GM12875 (cell line): ENCODE data around the gene LARGE2.

Experiments
- H3K4me3 ChIP-seq: one replicate; pipeline ENCODE4 v1.5.1; 2011; ENCODE audit warnings: low read depth, low read length, control low read depth
- CTCF ChIP-seq: IDR thresholded peaks from 2 replicates; pipeline ENCODE4 v1.5.1; 2011; ENCODE audit warnings: low read depth, mild to moderate bottlenecking, control low read depth, inconsistent platforms, low read length, moderate library complexity, borderline replicate concordance; ENCODE audit not compliant: insufficient read depth

LARGE2 gene

GRCh38 chr11:45910623-45911022 is 11.8 kb upstream of the LARGE2 start:
- no peak overlapping the region for H3K4me3 ChIP-seq
- TF ChIP-seq CTCF, result no peak

- TF ChIP-seq CTCF, result no peak
- H3K4me3 ChIP-seq, result no peak overlapping the region
Measured at GRCh38 chr11:45913514-45913913, 8.9 kb upstream of the LARGE2 start.

GRCh38 chr11:45913942-45914635 is 8.4 kb upstream of the LARGE2 start:
- TF ChIP-seq CTCF, result no peak

GRCh38 chr11:45915446-45915845 is 7.0 kb upstream of the LARGE2 start:
- no peak for TF ChIP-seq CTCF
- H3K4me3 ChIP-seq, result no peak overlapping the region

More at GRCh38 chr11:45913942-45914635, 8.4 kb upstream of the LARGE2 start:
- H3K4me3 ChIP-seq, result no peak overlapping the region

- peak overlapping the region; percentile 99 for H3K4me3 ChIP-seq
- TF ChIP-seq CTCF, result no peak
Measured at GRCh38 chr11:45917286-45917622, 5.2 kb upstream of the LARGE2 start.

- peak within 1 kb of the TSS; percentile 99 for H3K4me3 ChIP-seq
- TF ChIP-seq CTCF, result no peak
Measured at GRCh38 chr11:45917623-45918330, 4.7 kb upstream of the LARGE2 start, which contains the start of gene PEX16. TSS of gene PEX16 (minus strand) at chr11:45917877. CDS start at chr11:45917811, 66 bp downstream.

- peak overlapping the region; percentile 99 for H3K4me3 ChIP-seq
- no peak for TF ChIP-seq CTCF
Measured at GRCh38 chr11:45918331-45918941, 4.0 kb upstream of the LARGE2 start.
